Erythroblast (primary cell): ENCODE data around the gene ATF3.

Experiments
- GATA1 ChIP-seq: IDR thresholded peaks from 2 replicates; pipeline ENCODE4 v1.6.1; 2011; ENCODE audit warnings: low read depth, mild to moderate bottlenecking, control low read depth, low read length, moderate library complexity
- POLR2A ChIP-seq: IDR thresholded peaks from 2 replicates; pipeline ENCODE4 v1.6.1; 2011; ENCODE audit warnings: mild to moderate bottlenecking, low read length

DNA sequence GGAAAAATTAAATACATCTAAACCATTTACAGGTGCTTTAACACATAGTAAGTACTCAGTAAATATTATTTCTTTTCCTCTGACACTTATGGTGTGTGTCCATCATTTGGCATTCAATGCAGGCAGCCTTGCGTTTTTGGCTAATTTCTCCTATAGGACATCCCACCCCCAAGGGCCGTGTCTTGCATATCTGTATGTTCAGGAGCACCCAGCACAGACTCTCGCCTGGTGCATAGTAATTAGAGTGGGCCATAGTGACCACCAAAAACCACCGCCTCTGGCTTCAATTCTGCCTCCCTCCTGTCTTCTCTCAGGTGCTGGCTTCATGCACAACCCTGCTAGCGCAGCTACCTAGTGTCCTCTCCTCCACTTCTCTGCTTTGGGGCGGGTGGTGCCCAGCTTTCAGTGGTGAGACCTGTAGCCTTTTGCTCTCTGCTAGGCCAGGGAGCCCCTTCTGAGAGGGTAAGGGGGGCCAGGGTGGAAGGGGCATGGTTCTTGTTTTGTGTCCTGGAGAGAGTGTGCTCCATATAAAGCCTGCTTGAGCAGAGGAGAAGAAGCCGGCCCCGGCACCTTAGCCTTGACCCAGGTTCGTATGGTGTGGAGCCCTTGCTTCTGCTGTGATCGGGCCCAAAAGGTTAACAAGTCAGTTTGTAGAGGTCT is 57.7 kb downstream of the ATF3 start:
- TF ChIP-seq POLR2A (no peak), GATA1 (no peak)
